GM21526 (cell line): Measurements from ENCODE around the gene TMEM147.

Experiments used
- ATAC-seq: cut with Tn5 transposase; IDR thresholded peaks from one replicate; pipeline ENCODE4 v1.9.1; 2021; ENCODE audit warnings: moderate library complexity; ENCODE audit not compliant: unreplicated experiment, low FRiP score

The TMEM147 gene, protein sequence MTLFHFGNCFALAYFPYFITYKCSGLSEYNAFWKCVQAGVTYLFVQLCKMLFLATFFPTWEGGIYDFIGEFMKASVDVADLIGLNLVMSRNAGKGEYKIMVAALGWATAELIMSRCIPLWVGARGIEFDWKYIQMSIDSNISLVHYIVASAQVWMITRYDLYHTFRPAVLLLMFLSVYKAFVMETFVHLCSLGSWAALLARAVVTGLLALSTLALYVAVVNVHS

DNA sequence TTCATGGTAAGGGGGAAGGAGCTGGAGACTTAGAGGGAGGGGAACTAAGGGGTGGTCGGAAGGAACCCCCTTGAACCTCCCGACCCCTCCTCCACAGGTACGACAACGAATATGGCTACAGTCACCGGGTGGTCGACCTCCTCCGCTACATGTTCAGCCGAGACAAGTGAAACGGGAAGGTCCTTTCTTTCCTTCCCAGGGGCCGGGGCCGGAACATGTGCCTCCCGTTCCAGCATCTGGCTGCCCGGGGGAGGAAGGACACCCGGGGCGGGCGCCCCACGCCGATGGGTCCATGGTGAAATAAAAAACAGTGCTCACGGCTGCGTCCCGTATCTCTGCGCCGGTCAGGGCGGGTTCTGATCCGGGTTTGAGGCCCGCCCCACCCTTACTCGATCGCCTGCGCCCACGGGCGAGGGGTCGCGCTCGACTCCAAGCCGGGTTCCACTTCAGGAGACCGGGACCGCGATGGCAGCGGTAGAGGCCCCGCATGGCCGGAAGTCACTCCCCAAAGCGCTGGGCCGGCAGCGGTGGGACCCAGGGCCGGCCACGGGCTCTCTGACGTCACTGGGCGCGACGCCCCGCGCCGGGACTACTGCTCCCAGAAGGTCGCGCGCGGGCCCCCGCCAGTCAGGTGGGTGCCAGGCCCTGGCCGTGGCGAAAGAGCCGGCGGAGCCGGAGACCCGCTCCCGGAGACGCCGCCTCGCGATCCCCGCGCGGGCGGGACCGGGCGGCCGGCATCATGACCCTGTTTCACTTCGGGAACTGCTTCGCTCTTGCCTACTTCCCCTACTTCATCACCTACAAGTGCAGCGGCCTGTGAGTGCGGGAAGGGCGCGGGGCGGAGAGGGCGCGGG lies at the start of gene TMEM147:
TSS of gene TMEM147 (plus strand) at position 626 of the 854 bp plus-strand sequence. CDS start at position 740, 114 bp downstream.
- ATAC-seq = no peak

DNA sequence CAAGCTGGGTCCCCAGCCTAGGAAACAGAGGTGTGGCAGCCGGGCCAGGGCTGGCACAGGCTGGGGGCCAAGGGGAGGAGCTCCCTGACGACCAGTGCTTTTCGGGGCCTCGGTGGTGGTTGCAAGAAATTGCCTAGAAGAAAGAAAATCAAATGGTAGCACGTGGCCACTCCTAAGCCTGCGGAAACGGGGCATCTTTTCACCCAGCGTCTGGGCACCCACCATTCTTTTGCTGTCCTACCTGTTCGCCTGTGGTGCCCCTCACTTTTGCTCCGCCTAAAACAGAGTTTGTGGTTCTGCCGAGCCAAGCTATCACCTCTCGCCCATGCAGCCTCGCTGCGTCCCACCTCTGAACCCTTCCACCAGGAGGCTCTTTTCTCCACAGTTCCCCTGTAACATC lies 48.0 kb upstream of the TMEM147 start:
- no peak for ATAC-seq

DNA sequence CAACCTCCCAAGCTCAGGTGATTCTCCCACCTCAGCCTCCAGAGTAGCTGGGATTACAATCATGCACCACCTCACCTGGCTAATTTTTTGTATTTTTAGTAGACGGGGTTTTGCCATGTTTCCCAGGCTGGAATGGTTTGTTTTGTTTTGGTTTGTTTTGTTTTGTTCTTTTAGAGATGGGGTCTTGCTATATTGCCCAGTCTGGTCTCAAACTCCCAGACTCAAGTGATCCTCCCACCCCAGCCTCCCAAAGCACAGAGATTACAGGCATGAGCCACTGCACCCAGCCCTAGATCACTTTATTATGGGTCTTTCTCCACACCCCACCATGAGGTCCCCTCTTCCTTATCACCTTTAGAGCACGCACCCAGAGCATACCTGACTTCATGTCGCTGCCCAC lies 47.2 kb upstream of the TMEM147 start:
- ATAC-seq = no peak

DNA sequence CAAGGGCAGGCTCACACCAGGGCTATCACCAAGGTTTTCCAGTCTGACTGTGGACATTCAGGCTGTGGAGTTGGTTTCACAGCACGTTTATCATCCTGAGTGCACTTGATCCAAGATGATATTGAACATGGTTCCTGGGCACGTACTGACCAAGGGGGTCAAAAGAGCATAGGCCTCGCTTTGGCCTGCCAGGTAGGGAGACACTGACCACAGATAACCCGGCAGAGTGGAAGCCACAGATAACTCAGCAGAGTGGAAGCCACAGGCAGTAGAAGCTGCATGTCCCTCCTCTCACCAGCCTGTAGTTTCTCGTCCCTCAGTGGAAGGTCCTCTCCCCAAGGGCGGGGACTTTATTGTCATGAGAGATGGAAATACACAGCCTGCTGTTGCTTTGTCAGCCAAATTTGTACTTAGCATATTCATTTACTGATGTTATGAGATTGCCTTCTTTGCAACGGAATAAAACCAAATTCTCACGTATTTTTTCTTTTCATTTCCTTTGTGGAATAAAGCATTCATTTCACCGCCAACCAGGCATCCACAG lies 46.4 kb upstream of the TMEM147 start:
- ATAC-seq = no peak

DNA sequence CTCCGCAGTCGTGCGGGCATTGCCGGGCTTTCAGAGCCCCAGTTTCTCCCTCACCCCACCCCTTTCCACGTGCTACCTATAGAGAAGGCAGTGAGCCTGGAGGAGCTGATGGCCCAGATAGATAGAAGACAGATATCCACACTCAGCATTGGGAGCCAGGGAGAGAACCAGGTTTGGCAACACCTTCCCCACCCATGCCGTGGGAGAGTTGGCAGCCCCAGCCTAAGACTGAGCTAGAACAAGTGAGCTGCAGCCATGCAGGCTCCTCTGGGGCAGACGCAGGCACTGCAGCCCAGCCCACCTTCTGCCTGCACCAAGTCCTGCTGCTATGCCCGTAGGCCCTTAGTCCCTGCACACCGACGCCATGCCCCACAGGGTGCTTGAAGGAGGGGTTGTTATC lies 44.8 kb upstream of the TMEM147 start:
- no peak for ATAC-seq

DNA sequence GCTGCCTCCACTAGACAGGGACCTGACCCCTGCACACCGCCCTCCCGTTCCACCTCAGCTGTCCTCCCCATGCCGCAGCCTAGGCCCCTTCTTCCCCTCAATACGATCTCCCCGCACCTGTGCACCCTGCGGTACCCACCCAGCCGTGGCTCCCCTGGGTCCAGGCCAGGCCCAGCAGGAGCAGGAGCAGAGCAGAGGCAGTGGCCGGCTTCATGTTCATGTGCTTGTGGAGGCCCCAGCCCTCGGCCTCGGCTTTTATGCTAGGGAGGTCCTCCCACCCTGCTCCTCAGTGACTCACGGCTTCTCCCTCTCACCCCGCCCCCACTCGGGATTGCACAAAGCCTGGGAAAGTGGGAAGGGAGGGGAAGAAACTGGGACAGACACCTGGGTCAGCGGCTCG lies 43.7 kb upstream of the TMEM147 start:
- no peak for ATAC-seq

DNA sequence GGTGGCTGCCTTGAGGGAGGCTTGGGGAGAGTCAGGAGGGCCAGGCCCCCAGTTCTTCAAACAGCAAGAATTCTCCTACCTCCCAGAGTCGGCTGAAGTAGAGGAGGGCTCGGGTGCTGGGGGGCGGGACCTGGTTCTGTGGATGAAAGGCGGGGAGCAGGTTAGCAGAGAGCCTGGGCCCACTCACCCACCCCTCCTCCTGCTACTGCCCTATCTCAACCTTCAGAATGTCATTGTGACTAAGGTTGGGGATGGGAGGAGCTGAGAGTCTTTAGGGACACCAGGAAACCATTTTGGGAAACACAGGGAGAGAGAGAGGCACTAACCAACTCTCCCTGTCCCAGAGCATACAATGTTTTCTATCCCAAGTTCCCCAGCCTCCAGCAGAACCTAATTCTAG lies 42.7 kb upstream of the TMEM147 start:
- no peak for ATAC-seq

DNA sequence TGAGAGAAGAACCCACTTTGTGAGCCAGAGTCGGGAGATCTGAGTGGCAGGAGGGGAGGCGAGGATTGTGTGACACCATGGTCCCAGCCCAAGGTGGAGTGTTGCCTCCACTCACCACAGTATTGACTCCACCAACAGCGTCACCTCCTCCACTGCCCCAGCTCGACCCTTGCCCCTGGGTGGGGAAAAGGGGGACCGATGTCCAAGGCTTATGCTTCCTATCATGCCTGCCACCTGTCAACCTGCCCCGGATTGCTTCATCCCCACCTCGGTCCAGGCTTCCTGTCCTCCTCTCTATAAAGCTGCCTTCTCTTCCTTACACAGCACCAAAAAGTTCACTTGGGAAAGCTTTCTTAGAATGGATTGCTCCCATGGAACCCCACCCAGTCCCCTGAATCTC lies 39.4 kb upstream of the TMEM147 start:
- no peak for ATAC-seq

DNA sequence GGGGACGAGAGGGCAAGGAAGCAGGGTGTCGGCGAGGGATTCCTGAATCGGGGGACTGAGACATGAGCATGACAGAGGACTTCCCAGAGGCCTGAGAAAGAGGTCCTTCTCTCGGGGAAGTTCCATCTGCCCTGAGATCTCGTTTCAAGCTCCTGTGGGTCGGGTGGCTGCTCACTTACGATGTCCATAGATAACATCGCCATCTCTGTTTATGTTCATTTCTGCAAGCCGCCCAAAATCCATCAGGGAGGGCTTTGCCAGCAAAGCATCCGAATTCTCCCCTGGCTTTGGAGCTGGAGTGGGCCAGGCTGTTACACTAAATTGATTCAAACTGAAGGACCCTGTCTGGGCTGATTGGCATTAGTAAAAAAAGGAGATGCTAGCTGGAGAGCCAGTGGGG lies 37.9 kb upstream of the TMEM147 start:
- no peak for ATAC-seq

DNA sequence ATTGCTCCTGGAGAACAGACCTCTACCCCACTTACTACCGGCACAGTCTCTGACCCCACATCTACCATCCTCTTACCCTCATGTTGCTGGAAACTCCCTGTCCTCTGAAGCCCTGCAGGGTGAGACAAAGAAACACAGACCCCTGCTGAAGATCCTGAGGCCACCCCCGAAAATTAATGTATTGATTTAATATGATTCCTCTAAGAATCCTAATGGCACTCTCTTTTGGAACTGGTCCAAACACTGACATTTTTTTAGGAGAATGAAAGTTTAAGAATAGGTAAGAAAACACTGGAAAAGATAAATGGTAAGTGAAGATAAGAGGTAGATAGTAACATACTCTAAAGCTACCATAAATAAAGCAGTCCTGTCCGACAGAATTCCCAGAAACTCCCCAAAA lies 37.3 kb upstream of the TMEM147 start:
- ATAC-seq = no peak

DNA sequence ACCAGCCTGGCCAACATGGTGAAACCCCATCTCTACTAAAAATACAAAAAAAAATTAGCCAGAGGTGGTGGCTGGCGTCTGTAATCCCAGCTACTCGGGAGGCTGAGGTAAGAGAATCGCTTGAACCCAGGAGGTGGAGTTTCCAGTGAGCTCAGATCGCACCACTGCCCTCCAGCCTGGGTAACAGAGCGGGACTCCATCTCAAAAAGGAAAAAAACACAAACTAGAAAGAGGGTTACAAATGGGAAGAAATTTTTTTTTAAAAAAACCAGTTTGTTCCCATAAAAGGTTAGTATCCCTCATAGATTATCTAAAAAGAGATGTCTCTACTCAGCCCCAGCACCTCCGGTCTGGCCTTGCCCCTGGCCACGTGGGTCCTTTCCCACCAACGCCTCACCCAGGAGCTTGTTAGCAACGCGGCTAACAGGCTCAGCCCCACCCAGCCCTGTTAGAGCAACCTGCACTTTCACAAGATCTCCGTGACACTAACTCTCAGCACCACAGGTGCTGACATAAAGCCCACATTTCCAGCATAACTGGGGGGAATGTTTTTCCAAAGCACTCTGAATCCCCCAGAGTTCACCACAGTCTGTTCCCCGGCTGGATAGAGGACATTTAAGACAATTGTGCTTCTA lies 36.3 kb upstream of the TMEM147 start:
- no peak for ATAC-seq

DNA sequence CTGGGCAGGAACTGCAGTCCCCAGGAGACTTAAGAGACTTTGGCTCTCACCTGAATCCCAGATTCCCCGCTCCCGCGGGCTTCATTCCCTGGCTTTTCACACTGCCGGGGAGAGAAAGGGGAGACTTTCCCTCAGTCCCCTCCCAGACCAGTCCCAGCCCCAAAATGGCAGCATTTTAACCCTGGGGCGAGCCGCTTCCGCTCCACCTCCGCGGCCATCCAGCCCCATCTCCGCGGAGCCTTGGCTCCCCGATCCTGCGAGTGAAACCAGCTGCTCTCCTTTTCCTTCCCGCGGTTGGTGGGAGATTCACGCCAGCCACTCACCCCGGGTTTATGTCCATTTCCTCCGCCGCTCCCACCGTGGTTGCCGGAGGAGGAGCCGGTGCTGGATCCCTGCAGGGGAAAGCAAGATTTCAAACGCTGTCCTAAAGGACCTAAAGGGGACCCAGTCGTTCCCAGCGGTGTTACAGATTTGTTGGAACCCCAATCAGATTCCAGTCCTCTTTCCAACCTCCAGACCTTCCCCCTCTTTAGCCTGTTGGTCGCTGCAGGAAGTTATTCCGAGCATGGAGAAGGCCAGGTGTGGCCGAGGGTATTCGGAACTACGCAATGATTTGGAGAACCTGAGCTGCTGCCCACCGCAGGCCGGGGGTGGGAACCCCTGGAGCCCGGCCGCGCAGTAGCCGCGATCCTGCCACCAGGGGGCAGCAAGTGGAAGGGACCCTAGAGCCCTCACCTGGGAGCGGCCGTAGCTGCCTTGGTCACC lies 35.4 kb upstream of the TMEM147 start:
- no peak for ATAC-seq

DNA sequence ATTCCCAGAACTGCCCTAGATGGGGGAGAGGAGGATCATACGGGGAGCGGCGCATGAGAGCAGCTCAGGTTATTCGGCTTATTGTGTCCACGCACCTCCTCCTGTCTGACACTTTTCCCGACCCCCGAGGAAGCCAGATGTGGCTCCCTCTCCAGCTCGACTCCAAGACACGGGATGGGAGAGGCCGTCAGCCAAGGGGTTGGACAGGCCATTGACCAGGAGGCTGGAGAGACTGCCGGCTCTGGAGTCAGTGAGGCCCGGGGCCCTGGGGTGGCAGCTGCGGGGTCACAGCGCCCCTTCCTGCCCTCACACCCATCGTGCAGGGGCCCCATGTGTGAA lies 34.8 kb upstream of the TMEM147 start:
- ATAC-seq = no peak

DNA sequence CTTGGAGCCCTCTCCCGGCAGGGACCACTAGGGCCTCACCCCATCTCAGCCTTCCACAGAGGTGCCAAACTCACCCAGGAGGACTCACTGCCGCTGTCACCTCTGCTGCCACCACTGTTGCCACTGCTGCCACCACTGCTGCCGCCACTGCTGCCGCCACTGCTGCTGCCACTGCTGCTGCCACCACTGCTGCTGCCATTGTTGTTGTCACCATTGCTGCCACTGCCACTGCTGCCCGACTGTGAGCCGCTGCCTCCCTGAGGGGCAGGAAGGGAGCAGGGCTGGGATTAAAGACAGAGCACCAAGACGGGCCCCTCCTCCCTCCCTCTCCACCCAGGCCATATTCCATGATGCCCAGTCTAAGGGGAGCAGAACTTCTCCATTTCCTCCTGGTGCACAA lies 34.1 kb upstream of the TMEM147 start:
- ATAC-seq = no peak

DNA sequence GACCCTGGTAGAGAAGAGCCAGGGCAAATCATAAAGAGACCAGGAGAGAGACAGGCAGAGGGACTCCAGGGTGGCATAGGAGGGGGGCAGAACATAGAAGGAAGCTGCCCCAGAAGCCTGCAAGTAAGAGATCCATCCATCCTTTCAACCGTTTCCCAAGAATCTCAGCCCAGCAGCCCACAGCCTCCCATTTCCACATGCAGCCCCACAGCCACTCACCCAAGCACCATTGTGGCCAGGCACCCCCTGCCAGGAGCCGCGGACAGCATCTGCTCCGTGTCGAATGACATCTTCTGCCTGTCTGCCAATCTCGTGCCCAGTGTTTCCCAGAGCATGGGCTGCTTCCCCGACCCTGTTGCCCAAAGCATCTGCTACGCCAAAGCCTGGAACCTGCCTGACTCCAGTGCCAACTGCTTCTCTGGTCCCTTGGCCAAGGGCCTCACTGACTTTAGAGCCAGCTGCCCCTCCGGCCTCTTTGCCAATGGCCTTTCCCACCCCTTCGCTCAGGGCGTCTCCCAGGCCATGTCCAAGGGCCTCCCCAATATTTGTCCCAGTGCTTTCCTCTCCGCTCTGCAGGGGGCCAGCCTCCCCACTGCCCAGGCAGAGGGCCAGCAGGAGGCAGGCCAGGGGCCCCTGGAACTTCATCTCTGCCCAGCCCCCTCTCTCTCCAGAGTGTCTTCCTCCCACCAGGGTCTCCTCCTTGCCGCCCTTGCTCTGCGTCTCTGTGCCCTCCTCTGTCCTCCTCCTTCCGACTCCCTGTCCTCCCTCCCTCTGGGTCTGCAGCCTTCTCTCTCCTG lies 32.4 kb upstream of the TMEM147 start:
- ATAC-seq = no peak

DNA sequence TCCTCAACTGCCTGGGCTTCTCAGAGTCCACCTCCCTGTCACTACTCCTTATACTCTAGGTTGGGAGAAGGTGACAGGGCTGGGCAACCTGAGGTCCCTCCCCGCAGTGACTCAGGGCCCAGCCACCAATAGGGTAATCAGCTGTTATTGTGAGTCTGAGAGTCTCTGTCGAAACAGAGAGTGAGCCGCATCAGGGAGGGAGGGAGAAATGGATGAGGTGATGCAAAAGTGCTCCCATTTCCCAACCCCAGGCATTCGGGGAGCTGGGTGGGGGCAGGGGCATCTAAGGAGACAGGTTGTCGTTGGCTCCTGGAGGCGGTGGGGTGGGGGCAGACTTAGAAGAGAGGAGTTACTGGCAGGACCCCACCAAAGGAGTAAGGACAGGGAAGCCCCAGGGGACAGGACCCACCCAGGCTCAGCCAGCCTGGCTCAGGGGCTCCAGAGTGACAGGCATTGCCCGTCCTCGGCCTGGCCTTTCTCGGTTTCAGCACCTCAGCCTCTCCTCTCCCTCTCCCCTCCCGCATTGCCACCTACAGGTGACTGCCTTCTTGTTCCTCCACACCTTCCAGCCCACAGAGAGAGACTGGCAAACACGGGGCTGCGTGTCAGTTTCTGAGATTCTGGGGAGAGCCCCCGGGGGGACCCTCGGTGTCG lies 31.7 kb upstream of the TMEM147 start, which contains the start of gene DMKN:
TSS of gene DMKN (minus strand) at position 22 of the 654 bp plus-strand sequence. CDS start 174 bp downstream, outside the sequence.
- no peak for ATAC-seq

DNA sequence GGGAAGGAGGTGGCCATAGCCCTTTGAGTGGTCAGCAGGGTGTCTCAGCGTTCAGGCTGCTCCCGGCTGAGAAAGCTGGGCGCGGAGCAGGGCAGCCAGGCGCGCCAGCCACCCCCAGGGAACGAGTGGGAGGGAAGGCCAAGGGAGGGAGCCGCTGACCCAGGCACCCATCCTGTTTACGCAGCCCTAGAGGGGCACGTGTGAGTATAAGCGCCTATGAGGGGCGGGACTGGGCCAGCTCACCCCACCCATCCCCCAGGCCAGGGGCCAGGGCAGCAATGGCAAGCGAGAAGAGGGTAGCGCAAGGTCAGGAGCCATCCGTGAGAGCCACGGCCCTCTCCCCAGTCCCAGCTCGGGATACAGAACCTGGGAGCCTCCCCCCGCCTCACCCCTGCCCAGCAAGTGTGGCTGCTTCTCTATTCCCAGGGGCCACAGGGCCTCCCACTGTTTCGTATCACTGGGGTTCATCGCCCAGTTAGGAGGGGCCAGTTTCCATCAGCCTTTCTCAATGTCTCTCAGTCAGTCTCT lies 31.1 kb upstream of the TMEM147 start:
- ATAC-seq = no peak

DNA sequence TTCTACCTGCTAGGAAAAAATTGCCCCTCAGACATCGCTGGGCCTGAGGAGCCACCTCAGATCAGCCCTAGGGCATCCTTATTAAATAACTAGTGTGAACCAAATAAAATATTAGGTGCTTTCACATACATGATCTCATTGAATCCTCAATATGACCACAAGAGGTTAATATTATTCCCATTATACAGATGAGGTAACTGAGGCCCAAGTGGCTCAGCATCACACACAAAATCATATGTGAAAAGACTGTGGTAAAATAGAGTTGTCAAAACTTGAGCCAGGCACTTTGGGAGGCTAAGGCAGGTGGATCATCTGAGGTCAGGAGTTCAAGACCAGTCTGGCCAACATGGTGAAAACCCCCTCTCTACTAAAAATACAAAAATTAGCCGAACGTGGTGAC lies 29.1 kb upstream of the TMEM147 start:
- ATAC-seq = no peak

DNA sequence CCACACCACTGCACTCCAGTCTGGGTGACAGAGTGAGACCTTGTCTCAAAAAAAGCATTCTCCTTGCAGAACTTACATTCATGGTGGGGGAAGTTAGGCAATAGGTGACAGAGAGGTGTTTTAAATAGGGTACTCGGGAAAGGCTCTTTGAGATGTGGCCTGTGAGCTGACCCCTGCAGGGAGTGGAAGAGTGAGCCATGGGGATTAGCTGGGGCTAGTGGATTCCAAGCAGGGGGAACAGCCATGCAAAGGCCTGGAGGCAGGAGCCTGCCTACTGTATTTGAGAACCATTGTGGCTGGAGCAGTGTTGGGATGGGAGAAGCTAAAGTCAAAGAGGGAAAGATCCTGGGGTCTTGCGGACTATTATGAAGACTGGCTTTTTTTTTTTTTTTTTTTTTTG lies 28.1 kb upstream of the TMEM147 start:
- ATAC-seq = no peak
